ENCODE measurements around the gene WDR90.
A peak's percentile ranks its signal among the peaks of the same experiment; 100 is the strongest.

Gene WDR90

DNA sequence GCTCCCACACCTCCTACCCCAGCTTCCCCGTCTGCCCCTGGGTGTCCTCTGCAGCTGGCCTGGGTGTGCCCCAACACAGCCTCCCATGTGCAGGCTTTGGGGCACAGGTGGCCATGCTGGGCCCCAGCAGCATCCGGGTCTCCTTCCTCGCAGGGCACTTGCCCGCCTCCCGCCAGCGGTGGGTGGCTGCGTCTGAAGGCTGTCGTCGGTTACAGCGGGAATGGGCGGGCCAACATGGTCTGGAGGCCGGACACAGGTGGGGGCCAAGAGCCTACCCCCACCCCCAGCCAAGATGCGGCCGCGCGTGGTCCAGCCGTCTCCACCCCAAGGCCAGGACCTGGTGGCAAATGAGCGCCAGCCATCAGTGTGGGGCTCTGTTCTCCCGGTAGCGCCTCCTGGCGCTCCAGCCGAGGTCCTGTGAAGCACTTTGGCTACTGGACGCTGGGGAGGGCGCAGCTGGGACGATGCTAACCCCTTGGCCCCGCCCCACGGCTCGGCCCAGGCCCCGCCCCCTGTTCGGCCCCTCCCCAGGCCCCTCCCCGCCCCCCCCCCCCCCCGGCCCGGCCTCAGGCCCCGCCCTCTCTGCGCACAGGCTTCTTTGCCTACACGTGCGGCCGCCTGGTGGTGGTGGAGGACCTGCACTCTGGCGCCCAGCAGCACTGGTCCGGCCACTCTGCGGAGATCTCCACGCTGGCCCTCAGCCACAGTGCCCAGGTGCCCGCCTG lies 11.5 kb downstream of the WDR90 start:
- TF ChIP-seq, protein P1, sequence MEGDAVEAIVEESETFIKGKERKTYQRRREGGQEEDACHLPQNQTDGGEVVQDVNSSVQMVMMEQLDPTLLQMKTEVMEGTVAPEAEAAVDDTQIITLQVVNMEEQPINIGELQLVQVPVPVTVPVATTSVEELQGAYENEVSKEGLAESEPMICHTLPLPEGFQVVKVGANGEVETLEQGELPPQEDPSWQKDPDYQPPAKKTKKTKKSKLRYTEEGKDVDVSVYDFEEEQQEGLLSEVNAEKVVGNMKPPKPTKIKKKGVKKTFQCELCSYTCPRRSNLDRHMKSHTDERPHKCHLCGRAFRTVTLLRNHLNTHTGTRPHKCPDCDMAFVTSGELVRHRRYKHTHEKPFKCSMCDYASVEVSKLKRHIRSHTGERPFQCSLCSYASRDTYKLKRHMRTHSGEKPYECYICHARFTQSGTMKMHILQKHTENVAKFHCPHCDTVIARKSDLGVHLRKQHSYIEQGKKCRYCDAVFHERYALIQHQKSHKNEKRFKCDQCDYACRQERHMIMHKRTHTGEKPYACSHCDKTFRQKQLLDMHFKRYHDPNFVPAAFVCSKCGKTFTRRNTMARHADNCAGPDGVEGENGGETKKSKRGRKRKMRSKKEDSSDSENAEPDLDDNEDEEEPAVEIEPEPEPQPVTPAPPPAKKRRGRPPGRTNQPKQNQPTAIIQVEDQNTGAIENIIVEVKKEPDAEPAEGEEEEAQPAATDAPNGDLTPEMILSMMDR (IDR thresholded peaks at IDR 0.05): peak; percentile 53 to 57
- DNase-seq: peak; percentile 89 to 94
- Histone ChIP-seq H3K4me1 (peaks cover 0 to 15% (median 13%) of the 10 kb centered on the region in 4 donors), H3K27me3 (no peaks in the 10 kb centered on the region), H3K9me3 (no peaks in the 10 kb centered on the region), H3K4me3 (peak overlapping the region; percentile 16 to 46), H3K36me3 (peaks cover 0 to 46% (median 5%) of the 10 kb centered on the region in 3 donors), H3K27ac (peak overlapping the region; percentile 68 to 69)
- intact Hi-C loops (cut with DNase I; ENCODE audit: low total_unique reads): no loop called here

DNA sequence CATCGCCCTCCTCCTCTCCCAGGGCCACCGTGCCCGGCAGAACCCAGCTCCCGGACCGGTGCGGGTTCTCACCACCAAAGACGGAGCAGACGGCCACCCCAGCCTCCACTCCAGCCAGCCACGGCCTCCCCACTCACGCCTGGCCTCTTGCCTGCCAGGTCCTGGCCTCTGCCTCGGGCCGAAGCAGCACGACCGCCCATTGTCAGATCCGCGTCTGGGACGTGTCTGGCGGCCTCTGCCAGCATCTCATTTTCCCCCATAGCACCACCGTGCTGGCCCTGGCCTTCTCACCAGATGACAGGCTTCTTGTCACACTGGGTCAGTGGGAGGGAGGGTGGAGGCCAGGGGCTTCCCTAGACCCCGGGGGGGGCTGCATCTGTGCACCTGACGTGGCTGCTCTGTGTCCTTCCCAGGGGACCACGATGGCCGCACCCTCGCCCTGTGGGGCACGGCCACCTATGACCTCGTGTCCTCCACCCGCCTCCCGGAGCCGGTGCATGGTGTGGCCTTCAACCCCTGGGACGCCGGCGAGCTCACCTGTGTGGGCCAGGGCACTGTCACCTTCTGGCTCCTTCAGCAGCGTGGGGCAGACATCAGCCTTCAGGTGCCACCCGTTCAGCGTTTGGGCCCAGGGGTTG lies 12.1 kb downstream of the WDR90 start:
- TF ChIP-seq, protein P1 (IDR thresholded peaks at IDR 0.05): peak in 1 of 2 experiments; percentile 8
- peak overlapping the region; percentile 18 to 62 for H3K27ac ChIP-seq
- no peaks in the 10 kb centered on the region for H3K9me3 ChIP-seq
- H3K4me3 ChIP-seq: peak overlapping the region in 1 of 2 donors; percentile 46
- no peak for DNase-seq
- intact Hi-C loops (cut with DNase I; ENCODE audit: low total_unique reads): no loop called here
- peaks cover 0 to 15% (median 13%) of the 10 kb centered on the region in 4 donors for H3K4me1 ChIP-seq
- no peaks in the 10 kb centered on the region for H3K27me3 ChIP-seq
- peaks cover 0 to 40% (median 5%) of the 10 kb centered on the region in 3 donors for H3K36me3 ChIP-seq

DNA sequence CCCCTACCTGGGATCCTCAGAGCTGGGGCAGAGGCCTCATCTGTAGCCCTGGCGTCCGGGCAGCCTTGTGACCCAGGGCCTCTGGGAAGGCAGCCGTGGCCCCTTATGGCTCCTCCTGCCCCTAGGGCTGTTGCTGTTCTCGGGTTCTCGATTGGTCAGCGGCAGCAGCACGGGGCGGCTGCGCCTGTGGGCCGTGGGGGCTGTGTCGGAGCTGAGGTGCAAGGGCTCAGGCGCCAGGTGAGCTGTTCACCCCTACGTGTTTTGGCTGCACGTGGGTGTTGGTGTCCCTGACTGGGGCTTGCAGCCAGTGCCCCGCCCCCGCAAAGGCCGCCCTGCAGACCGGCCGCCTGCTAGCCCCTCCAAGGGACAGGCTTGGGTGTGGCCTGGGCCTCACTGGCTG lies 12.9 kb downstream of the WDR90 start:
- Histone ChIP-seq H3K4me1 (peaks cover 0 to 15% (median 14%) of the 10 kb centered on the region in 4 donors), H3K27ac (no peak overlapping the region), H3K4me3 (no peak overlapping the region), H3K36me3 (peaks cover 0 to 32% (median 5%) of the 10 kb centered on the region in 3 donors), H3K27me3 (no peaks in the 10 kb centered on the region), H3K9me3 (no peaks in the 10 kb centered on the region)
- no peak for DNase-seq
- TF ChIP-seq, protein P1 (IDR thresholded peaks at IDR 0.05): no peak
- intact Hi-C loops (cut with DNase I; ENCODE audit: low total_unique reads): no loop called here

DNA sequence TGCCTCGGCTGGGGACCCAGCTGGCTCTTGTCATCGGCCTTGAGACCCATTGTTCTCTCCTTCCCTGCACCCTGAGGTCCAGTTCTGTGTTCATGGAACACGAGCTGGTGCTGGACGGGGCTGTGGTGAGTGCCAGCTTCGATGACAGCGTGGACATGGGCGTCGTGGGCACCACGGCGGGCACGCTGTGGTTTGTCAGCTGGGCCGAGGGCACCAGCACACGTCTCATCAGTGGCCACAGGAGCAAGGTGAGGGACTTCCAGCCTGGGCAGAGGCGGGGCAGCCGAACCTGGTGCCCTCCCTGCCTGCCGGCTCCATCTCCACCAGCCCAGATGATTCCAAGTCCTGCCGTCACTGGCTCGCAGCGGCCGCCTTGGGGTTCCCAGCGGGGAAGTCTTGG lies 13.4 kb downstream of the WDR90 start:
- intact Hi-C loops (cut with DNase I; ENCODE audit: low total_unique reads): no loop called here
- H3K27ac ChIP-seq: no peak overlapping the region
- TF ChIP-seq, protein P1 (IDR thresholded peaks at IDR 0.05): no peak
- DNase-seq: no peak
- H3K27me3 ChIP-seq: no peaks in the 10 kb centered on the region
- peaks cover 0 to 27% (median 5%) of the 10 kb centered on the region in 3 donors for H3K36me3 ChIP-seq
- H3K9me3 ChIP-seq: no peaks in the 10 kb centered on the region
- H3K4me3 ChIP-seq: no peak overlapping the region
- peaks cover 0 to 20% (median 18%) of the 10 kb centered on the region in 4 donors for H3K4me1 ChIP-seq

DNA sequence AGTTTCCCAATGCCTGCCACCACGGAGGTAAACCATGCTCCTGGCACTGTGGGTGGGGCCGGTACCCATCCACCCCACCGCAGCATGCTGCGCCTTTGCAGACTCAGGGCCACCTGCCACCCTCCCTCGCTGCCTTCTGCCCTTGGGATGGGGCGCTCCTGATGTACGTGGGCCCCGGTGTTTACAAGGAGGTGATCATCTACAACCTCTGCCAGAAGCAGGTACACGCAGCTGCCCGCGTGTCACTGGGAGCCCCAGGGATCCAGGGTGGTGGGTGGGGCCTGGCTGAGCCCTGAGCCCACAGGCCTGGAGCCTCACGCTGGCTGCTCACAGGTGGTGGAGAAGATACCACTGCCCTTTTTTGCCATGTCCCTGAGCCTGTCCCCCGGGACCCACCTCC lies 17.4 kb downstream of the WDR90 start:
- Histone ChIP-seq H3K36me3 (peaks cover 18 to 33% (median 19%) of the 10 kb centered on the region in 3 donors), H3K4me1 (peaks cover 8 to 22% (median 18%) of the 10 kb centered on the region in 4 donors), H3K27me3 (no peaks in the 10 kb centered on the region), H3K27ac (no peak overlapping the region), H3K9me3 (no peaks in the 10 kb centered on the region), H3K4me3 (no peak overlapping the region)
- DNase-seq: no peak
- intact Hi-C loops (cut with DNase I; ENCODE audit: low total_unique reads): no loop called here
- TF ChIP-seq, protein P1 (IDR thresholded peaks at IDR 0.05): no peak
